ENCODE results near the gene TCP11L2. TPM values are rescaled to one million over a fixed set of nuclear protein-coding genes. Genes with fewer than 3 reads are reported as not detected.

TCP11L2 gene
- total and polyA plus RNA-seq, 2 of the 8 experiments (the other 6 are each of a cell fraction or from before 2014, with no cell fraction given): 2.1 to 7.1 TPM

GRCh38 chr12:106291342-106291741 is 11.2 kb upstream of the TCP11L2 start:
- no peak overlapping the region for H3K4me2 ChIP-seq (ENCODE audit: insufficient read depth in 1 of 2, low read depth in 2 of 2, low read length in 2 of 2)
- H3K14ac ChIP-seq (ENCODE audit: insufficient read length): no peak overlapping the region
- H2BK15ac ChIP-seq (ENCODE audit: low read length): no peak overlapping the region
- H4K20me1 ChIP-seq (replicated peaks in 1 of 2; ENCODE audit: control insufficient read depth in 1 of 2, insufficient read depth in 2 of 2, low read length in 2 of 2): no peaks in the 10 kb centered on the region
- no peak overlapping the region for H2AFZ ChIP-seq (ENCODE audit: low read length)
- H3K18ac ChIP-seq (ENCODE audit: extremely low read depth, low read length): no peak overlapping the region
- no peak overlapping the region for H2BK5ac ChIP-seq (ENCODE audit: low read depth, low read length)
- no peak overlapping the region for H3K4ac ChIP-seq (replicated peaks; ENCODE audit: insufficient read length, low read depth, low read length)
- ChIA-PET CTCF (ENCODE audit: partially characterized antibody) (interaction anchor here (0.8 to 2.9 kb wide), 4 partner anchors 9 to 175 kb away, joined by 3 to 25 read pairs (median 3); no protein-coding TSS in a partner anchor), POLR2A (ENCODE audit: partially characterized antibody) (no interaction called here)
- H3K27ac ChIP-seq (ENCODE audit: low read depth, low read length): no peak overlapping the region
- no peak overlapping the region for H3K56ac ChIP-seq (replicated peaks; ENCODE audit: insufficient read length, low read depth, low read length)
- no peak overlapping the region for H4K91ac ChIP-seq (replicated peaks; ENCODE audit: insufficient read length, low read length)
- no peak overlapping the region for H3K4me3 ChIP-seq (ENCODE audit: extremely low read depth in 1 of 4, insufficient read depth in 2 of 4, low read depth in 3 of 4, low read length in 4 of 4)
- H3K79me1 ChIP-seq (ENCODE audit: low read depth, low read length): no peaks in the 10 kb centered on the region
- H3K23me2 ChIP-seq (ENCODE audit: low read depth, low read length): no peaks in the 10 kb centered on the region
- no peak for TF ChIP-seq RAD21 (IDR thresholded peaks at IDR 0.05 in 1 of 2, conservative IDR thresholded peaks at IDR 0.05 in 1 of 2; ENCODE audit: low read depth in 2 of 2, low read length in 2 of 2)
- TF ChIP-seq BCL11A (IDR thresholded peaks at IDR 0.05; ENCODE audit: low read depth in 2 of 2, low read length in 2 of 2): no peak
- no peak for TF ChIP-seq E2F6 (IDR thresholded peaks at IDR 0.05)
- no peak for TF ChIP-seq SIX5 (IDR thresholded peaks at IDR 0.05; ENCODE audit: low read depth, low read length)
- no peak for TF ChIP-seq SIRT6 (IDR thresholded peaks at IDR 0.05; ENCODE audit: low read length)
- TF ChIP-seq MAFK (IDR thresholded peaks at IDR 0.05; ENCODE audit: low read depth, low read length): no peak
- no peak for TF ChIP-seq EP300 (IDR thresholded peaks at IDR 0.05; ENCODE audit: borderline replicate concordance in 1 of 2, low read depth in 2 of 2, low read length in 2 of 2)
- TF ChIP-seq FOSL1 (IDR thresholded peaks at IDR 0.05; ENCODE audit: insufficient read depth, low read depth, low read length): no peak
- no peak for TF ChIP-seq POLR2AphosphoS5 (IDR thresholded peaks at IDR 0.05; ENCODE audit: low read depth, low read length)
- no peak for TF ChIP-seq EZH2 (IDR thresholded peaks at IDR 0.05; ENCODE audit: low read depth, low read length, severe bottlenecking)
- no peak for TF ChIP-seq TBP (IDR thresholded peaks at IDR 0.05; ENCODE audit: low read depth, low read length)
- no peak for TF ChIP-seq EGR1 (IDR thresholded peaks at IDR 0.05; ENCODE audit: borderline replicate concordance, low read depth, low read length)
- TF ChIP-seq GABPA (IDR thresholded peaks at IDR 0.05; ENCODE audit: borderline replicate concordance, insufficient read depth, low read length): no peak
- TF ChIP-seq SP1 (IDR thresholded peaks at IDR 0.05; ENCODE audit: low read depth, low read length): no peak
- DNase-seq (ENCODE audit: low read depth in 1 of 2, low spot score in 2 of 2) (no peak), FAIRE-seq (no peak)
- H3K4me1 ChIP-seq (replicated peaks in 1 of 4; ENCODE audit: control insufficient read depth in 3 of 4, insufficient read depth in 4 of 4, low read length in 3 of 4): no peaks in the 10 kb centered on the region
- no peak overlapping the region for H2BK120ac ChIP-seq (replicated peaks; ENCODE audit: low read depth, low read length)
- no peak overlapping the region for H2AK5ac ChIP-seq (ENCODE audit: low read depth, low read length)
- H3K27me3 ChIP-seq (replicated peaks in 1 of 4; ENCODE audit: control insufficient read depth in 3 of 4, extremely low read depth in 1 of 4, insufficient read depth in 3 of 4, low read length in 3 of 4): no peaks in the 10 kb centered on the region
- WGBS, 2 experiments (ENCODE audit: extremely low coverage in 1 of 2, insufficient coverage in 1 of 2, insufficient read length in 1 of 2, insufficient replicate concordance in 2 of 2, low coverage in 1 of 2, low lambda C conversion rate in 2 of 2, missing lambda C conversion rate in 1 of 2): 88% methylated on average over 5 of the region's 5 CpGs; no CpG with 5 or more reads in 1 of the 2 experiments
- no peaks in the 10 kb centered on the region for H3K79me2 ChIP-seq (ENCODE audit: control insufficient read depth in 1 of 2, insufficient read depth in 2 of 2, low read length in 2 of 2)
- H3K36me3 ChIP-seq (ENCODE audit: control insufficient read depth in 2 of 4, insufficient read depth in 4 of 4, low read length in 3 of 4): no peaks in the 10 kb centered on the region
- no peak overlapping the region for H4K8ac ChIP-seq (ENCODE audit: extremely low read depth, insufficient read depth, low read length)
- no peak overlapping the region for H3K23ac ChIP-seq (ENCODE audit: insufficient read length)
- no peak overlapping the region for H2BK20ac ChIP-seq (ENCODE audit: low read length)
- no peak overlapping the region for H4K5ac ChIP-seq (ENCODE audit: insufficient read length, low read depth, low read length)
- H3K9me3 ChIP-seq (ENCODE audit: insufficient read depth in 2 of 2, low read depth in 1 of 2, low read length in 1 of 2): no peaks in the 10 kb centered on the region
- no peak overlapping the region for H2BK12ac ChIP-seq (ENCODE audit: low read depth, low read length)
- H3K9ac ChIP-seq (replicated peaks in 1 of 4; ENCODE audit: extremely low read depth in 1 of 4, low read depth in 3 of 4, low read length in 3 of 4): no peak overlapping the region
